Endothelial cell of umbilical vein (primary cell): ENCODE data around the gene OBP2B. TPM values are rescaled to one million over a fixed set of nuclear protein-coding genes. Genes with fewer than 3 reads are reported as not detected.
A peak's percentile ranks its signal among the peaks of the same experiment; 100 is the strongest.

Experiments used
- BruUV-seq: library from RNA; stranded (reverse); fragments of 400-500 nt; replicated peaks from 2 replicates; lab custom pipeline; 2021; lab: Mats Ljungman, UMichigan
- CTCF ChIA-PET: fragments of 300-600, 350-600 bp; sonication (Branson Sonifier 250); formaldehyde crosslinking; loops from one replicate; lab custom pipeline; 2021; ENCODE audit warnings: antibody characterized with exemption, inconsistent platforms; lab: Charles Lee
- POLR2A ChIA-PET: fragments of 300-600, 350-600 bp; sonication (Branson Sonifier 250); formaldehyde crosslinking; loops from one replicate; lab custom pipeline; 2021; ENCODE audit warnings: antibody characterized with exemption, inconsistent platforms; lab: Charles Lee
- DNase-seq: peaks from one replicate; pipeline ENCODE4 v3.0.0-alpha.2; 2011; ENCODE audit warnings: low read depth, low spot score
- FAIRE-seq: peaks from 2 replicates; lab custom pipeline; 2011; peaks lifted over from hg19 to GRCh38; lab: Jason Lieb, UNC
- H2AFZ ChIP-seq: 2 replicates; pipeline ENCODE4 v1.6.0; 2012; ENCODE audit warnings: low read depth, low read length, control low read depth, inconsistent platforms
- H3K27ac ChIP-seq: 2 replicates; pipeline ENCODE4 v1.5.1; 2011; ENCODE audit warnings: low read depth, mild to moderate bottlenecking, control low read depth, low read length, moderate library complexity; ENCODE audit not compliant: insufficient read depth
- H3K27me3 ChIP-seq, 2 experiments: 2 replicates each; pipeline versions ENCODE4 v1.6.0 to v1.6.1; 2011; ENCODE audit warnings: low read length in 2 of 2, mixed read lengths in 1 of 2; ENCODE audit not compliant: control insufficient read depth in 2 of 2, insufficient read depth in 2 of 2
- H3K36me3 ChIP-seq, 2 experiments: 2 replicates in 1 of 2; 3 replicates in 1 of 2; pipeline ENCODE4 v1.5.1; 2011; ENCODE audit warnings: low read length in 2 of 2, mild to moderate bottlenecking in 1 of 2, moderate library complexity in 1 of 2; ENCODE audit not compliant: control insufficient read depth in 2 of 2, insufficient read depth in 2 of 2; ENCODE audit errors: extremely low read depth in 1 of 2
- H3K4me1 ChIP-seq: 3 replicates; pipeline ENCODE4 v1.5.1; 2011; ENCODE audit warnings: mild to moderate bottlenecking, low read length; ENCODE audit not compliant: control insufficient read depth, insufficient read depth; ENCODE audit errors: extremely low read depth
- H3K4me2 ChIP-seq: 2 replicates; pipeline ENCODE4 v1.6.1; 2011; ENCODE audit warnings: low read length, control low read depth, mixed read lengths; ENCODE audit not compliant: insufficient read depth
- H3K4me3 ChIP-seq, 3 experiments: fragments of 200-600 bp in 1 of 3; sonication (generic), shearing (Covaris generic) in 1 of 3; replicated peaks in 1 of 3; 2 replicates each; pipeline ENCODE4 v1.5.1; 2011 to 2016; ENCODE audit warnings: control low read depth in 3 of 3, low read length in 3 of 3, mild to moderate bottlenecking in 2 of 3, inconsistent platforms in 1 of 3, low read depth in 1 of 3, moderate library complexity in 1 of 3; ENCODE audit not compliant: insufficient read depth in 1 of 3
- H3K79me2 ChIP-seq: 2 replicates; pipeline ENCODE4 v1.6.0; 2012; ENCODE audit warnings: low read length, inconsistent platforms; ENCODE audit not compliant: control insufficient read depth, insufficient read depth
- H3K9ac ChIP-seq: replicated peaks from 2 replicates; pipeline ENCODE3; 2011; ENCODE audit warnings: low read length, control low read depth; ENCODE audit not compliant: insufficient read depth; ENCODE audit errors: extremely low read depth
- H3K9me1 ChIP-seq: replicated peaks from 3 replicates; pipeline ENCODE4 v1.6.0; 2011; ENCODE audit warnings: mild to moderate bottlenecking, low read length; ENCODE audit not compliant: control insufficient read depth, insufficient read depth; ENCODE audit errors: extremely low read depth
- H3K9me3 ChIP-seq: replicated peaks from 2 replicates; pipeline ENCODE4 v1.5.1; 2012; ENCODE audit warnings: low read length, inconsistent platforms; ENCODE audit not compliant: control insufficient read depth, insufficient read depth
- H4K20me1 ChIP-seq: replicated peaks from 2 replicates; pipeline ENCODE3; 2011; ENCODE audit warnings: mild to moderate bottlenecking, low read length; ENCODE audit not compliant: control insufficient read depth, insufficient read depth; ENCODE audit errors: extremely low read depth
- EZH2 ChIP-seq: IDR thresholded peaks from 2 replicates; pipeline ENCODE4 v1.6.1; 2012; ENCODE audit warnings: borderline replicate concordance, low read depth, mild to moderate bottlenecking, moderate library complexity, low read length, inconsistent platforms; ENCODE audit not compliant: severe bottlenecking
- FOS ChIP-seq: IDR thresholded peaks from 2 replicates; pipeline ENCODE4 v1.6.1; 2011; ENCODE audit warnings: mild to moderate bottlenecking, low read length, moderate library complexity, borderline replicate concordance; ENCODE audit not compliant: insufficient read depth
- GATA2 ChIP-seq: IDR thresholded peaks from 2 replicates; pipeline ENCODE4 v1.7.0; 2011; ENCODE audit warnings: low read depth, mild to moderate bottlenecking, moderate library complexity, mixed read lengths, low read length; ENCODE audit not compliant: insufficient read length, insufficient read depth
- JUN ChIP-seq: IDR thresholded peaks from 2 replicates; pipeline ENCODE4 v1.6.1; 2011; ENCODE audit warnings: borderline replicate concordance, low read depth; ENCODE audit not compliant: insufficient read length, insufficient read depth
- MAX ChIP-seq: IDR thresholded peaks from 2 replicates; pipeline ENCODE4 v1.6.1; 2011; ENCODE audit not compliant: insufficient read depth, insufficient read length
- MYC ChIP-seq: IDR thresholded peaks from one replicate; pipeline ENCODE4 v1.6.1; 2011; ENCODE audit warnings: mild to moderate bottlenecking, low read depth, low read length
- POLR2A ChIP-seq: IDR thresholded peaks from 2 replicates; pipeline ENCODE4 v1.6.1; 2012; ENCODE audit warnings: low read depth, mild to moderate bottlenecking, control low read depth, low read length
- POLR2AphosphoS5 ChIP-seq: IDR thresholded peaks from 2 replicates; pipeline ENCODE4 v1.6.1; 2012; ENCODE audit warnings: low read depth, mild to moderate bottlenecking, control low read depth, low read length, moderate library complexity; ENCODE audit not compliant: insufficient read depth
- dilution Hi-C: fragments of 300-500 bp; cut with MboI; formaldehyde crosslinking; loops from one replicate; pipeline ENCODE4 v1.15.0; 2019; ENCODE audit warnings: low sequenced_read_pairs; ENCODE audit not compliant: extremely low pct_ligation_motif_present
- intact Hi-C: fragments of 100-400 bp; cut with micrococcal nuclease; formaldehyde crosslinking; loops from one replicate; pipeline ENCODE4 v1.10.0; 2022
- polyA plus RNA-seq, 4 experiments: library from polyadenylated mRNA; depleted of rRNA in 3 of 4; stranded (reverse) in 3 of 4; unstranded in 1 of 4; fragments of >200 nt; gene quantifications; 2 replicates each; pipeline versions ENCODE4 v1.2.1 to v1.2.3, GENCODE V29; 2011 to 2012; ENCODE audit warnings: missing spikeins in 1 of 4
- total RNA-seq: library from RNA; stranded (reverse); gene quantifications from 2 replicates; pipeline ENCODE4 v1.2.3, GENCODE V29; 2021
- TF ChIP-seq, protein P1 (sequence below), 2 donors: IDR thresholded peaks; 1 replicate in 1 of 2; 2 replicates in 1 of 2; pipeline ENCODE4 v1.5.1; 2011; ENCODE audit warnings: low read length in 2 of 2, mild to moderate bottlenecking in 2 of 2, moderate library complexity in 2 of 2, control low read depth in 1 of 2, inconsistent platforms in 1 of 2, low read depth in 1 of 2; ENCODE audit not compliant: insufficient read depth in 1 of 2; ENCODE audit errors: extremely low read depth in 1 of 2

OBP2B gene
- total and polyA plus RNA-seq, 2 donors (not counting 3 experiments of a cell fraction or from before 2014, with no cell fraction given), result not detected

- Histone ChIP-seq H3K9ac (peak overlapping the region; percentile 61), H3K9me3 (no peaks in the 10 kb centered on the region), H3K27me3 (no peaks in the 10 kb centered on the region), H3K36me3 (peaks cover 2 to 4% of the 10 kb centered on the region in 2 experiments), H3K27ac (no peak overlapping the region), H3K4me1 (peaks cover 3% of the 10 kb centered on the region), H3K4me2 (peak overlapping the region; percentile 61), H3K79me2 (no peaks in the 10 kb centered on the region), H4K20me1 (no peaks in the 10 kb centered on the region), H3K9me1 (no peaks in the 10 kb centered on the region), H3K4me3 (peak overlapping the region; percentile 60 to 92 (median 80)), H2AFZ (peak overlapping the region; percentile 95)
- ChIA-PET POLR2A (no interaction called here), CTCF (interaction anchor here (1.1 kb wide), 1 partner anchor 18 kb away, joined by 3 read pairs; no protein-coding TSS in a partner anchor)
- no peak for FAIRE-seq
- intact Hi-C loops (no loop called here), dilution Hi-C loops (no loop called here)
- BruUV-seq, result no TSS peak
- DNase-seq, result no peak
- TF ChIP-seq POLR2AphosphoS5 (no peak), FOS (no peak), EZH2 (no peak), MYC (no peak), MAX (no peak), JUN (no peak), POLR2A (no peak), GATA2 (no peak)
- TF ChIP-seq, protein P1, sequence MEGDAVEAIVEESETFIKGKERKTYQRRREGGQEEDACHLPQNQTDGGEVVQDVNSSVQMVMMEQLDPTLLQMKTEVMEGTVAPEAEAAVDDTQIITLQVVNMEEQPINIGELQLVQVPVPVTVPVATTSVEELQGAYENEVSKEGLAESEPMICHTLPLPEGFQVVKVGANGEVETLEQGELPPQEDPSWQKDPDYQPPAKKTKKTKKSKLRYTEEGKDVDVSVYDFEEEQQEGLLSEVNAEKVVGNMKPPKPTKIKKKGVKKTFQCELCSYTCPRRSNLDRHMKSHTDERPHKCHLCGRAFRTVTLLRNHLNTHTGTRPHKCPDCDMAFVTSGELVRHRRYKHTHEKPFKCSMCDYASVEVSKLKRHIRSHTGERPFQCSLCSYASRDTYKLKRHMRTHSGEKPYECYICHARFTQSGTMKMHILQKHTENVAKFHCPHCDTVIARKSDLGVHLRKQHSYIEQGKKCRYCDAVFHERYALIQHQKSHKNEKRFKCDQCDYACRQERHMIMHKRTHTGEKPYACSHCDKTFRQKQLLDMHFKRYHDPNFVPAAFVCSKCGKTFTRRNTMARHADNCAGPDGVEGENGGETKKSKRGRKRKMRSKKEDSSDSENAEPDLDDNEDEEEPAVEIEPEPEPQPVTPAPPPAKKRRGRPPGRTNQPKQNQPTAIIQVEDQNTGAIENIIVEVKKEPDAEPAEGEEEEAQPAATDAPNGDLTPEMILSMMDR (IDR thresholded peaks at IDR 0.05; ENCODE audit: extremely low read depth in 1 of 2, insufficient read depth in 1 of 2, low read depth in 1 of 2, low read length in 2 of 2), result no peak
Measured at GRCh38 chr9:133162861-133163503, 46.1 kb downstream of the OBP2B start.
